ENCODE results near the gene NRP2. TPM values are rescaled to one million over a fixed set of nuclear protein-coding genes. Genes with fewer than 3 reads are reported as not detected.

Gene NRP2
- total and polyA plus RNA-seq, 10 donors = 3.1 to 49.9 (median 26.2) TPM

DNA sequence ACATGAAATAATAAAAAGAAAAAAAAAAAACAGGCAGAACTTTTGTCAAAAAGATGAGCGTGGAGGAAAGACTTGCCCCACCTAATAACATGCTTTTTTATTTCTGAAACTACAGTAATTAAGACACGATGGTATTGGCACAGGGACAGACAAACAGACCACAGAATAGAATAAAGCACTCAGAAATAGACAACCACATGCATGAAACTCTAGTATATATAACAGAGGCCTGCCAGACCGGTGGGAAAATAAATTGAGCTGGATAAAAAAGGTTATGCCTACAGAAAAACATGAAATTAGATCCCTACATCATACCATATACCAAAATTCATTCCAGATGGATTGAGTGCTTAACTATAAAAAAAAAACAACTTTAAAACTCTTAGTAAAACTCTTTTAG, 163.1 kb downstream of the NRP2 start:
- no peaks in the 10 kb centered on the region for H3K36me3 ChIP-seq
- 81 to 90% (median 88%) methylated on average over 3 of the region's 3 CpGs for WGBS, 5 donors
- no peak overlapping the region for H3K27ac ChIP-seq
- H3K4me3 ChIP-seq = no peak overlapping the region
- TF ChIP-seq POLR2AphosphoS5 (IDR thresholded peaks at IDR 0.05) (no peak), POLR2A (IDR thresholded peaks at IDR 0.05) (no peak)
- TF ChIP-seq, protein P1, sequence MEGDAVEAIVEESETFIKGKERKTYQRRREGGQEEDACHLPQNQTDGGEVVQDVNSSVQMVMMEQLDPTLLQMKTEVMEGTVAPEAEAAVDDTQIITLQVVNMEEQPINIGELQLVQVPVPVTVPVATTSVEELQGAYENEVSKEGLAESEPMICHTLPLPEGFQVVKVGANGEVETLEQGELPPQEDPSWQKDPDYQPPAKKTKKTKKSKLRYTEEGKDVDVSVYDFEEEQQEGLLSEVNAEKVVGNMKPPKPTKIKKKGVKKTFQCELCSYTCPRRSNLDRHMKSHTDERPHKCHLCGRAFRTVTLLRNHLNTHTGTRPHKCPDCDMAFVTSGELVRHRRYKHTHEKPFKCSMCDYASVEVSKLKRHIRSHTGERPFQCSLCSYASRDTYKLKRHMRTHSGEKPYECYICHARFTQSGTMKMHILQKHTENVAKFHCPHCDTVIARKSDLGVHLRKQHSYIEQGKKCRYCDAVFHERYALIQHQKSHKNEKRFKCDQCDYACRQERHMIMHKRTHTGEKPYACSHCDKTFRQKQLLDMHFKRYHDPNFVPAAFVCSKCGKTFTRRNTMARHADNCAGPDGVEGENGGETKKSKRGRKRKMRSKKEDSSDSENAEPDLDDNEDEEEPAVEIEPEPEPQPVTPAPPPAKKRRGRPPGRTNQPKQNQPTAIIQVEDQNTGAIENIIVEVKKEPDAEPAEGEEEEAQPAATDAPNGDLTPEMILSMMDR (IDR thresholded peaks at IDR 0.05 in 8 of 11, conservative IDR thresholded peaks at IDR 0.05 in 3 of 11) = no peak
- H3K9me3 ChIP-seq = no peaks in the 10 kb centered on the region
- DNase-seq = no peak
- H3K4me1 ChIP-seq = no peaks in the 10 kb centered on the region
- peaks cover 0 to 16% (median 0%) of the 10 kb centered on the region in 7 donors for H3K27me3 ChIP-seq (replicated peaks in 1 of 7)
- intact Hi-C loops (cut with DNase I; ENCODE audit: low total_unique reads) = no loop called here
